Renal cortex interstitium (tissue), 11 donors: Measurements from ENCODE around the gene DONSON. TPM values are rescaled to one million over a fixed set of nuclear protein-coding genes. Genes with fewer than 3 reads are reported as not detected.

Experiments
- DNase-seq, 11 donors: peaks; one replicate each; pipeline ENCODE4 v3.0.0-alpha.2; 2013; ENCODE audit warnings: low read depth in 9 of 11, low spot score in 4 of 11; ENCODE audit errors: extremely low read depth in 1 of 11
- polyA plus RNA-seq, 3 donors: library from polyadenylated mRNA; unstranded; fragments of 120-200 nt; gene quantifications; one replicate each; pipeline ENCODE4 v1.2.1, GENCODE V29; 2013; ENCODE audit not compliant: insufficient read length in 3 of 3

Gene DONSON
- polyA plus RNA-seq, 3 donors: 33.9 to 38.4 (median 36.8) TPM

DNA sequence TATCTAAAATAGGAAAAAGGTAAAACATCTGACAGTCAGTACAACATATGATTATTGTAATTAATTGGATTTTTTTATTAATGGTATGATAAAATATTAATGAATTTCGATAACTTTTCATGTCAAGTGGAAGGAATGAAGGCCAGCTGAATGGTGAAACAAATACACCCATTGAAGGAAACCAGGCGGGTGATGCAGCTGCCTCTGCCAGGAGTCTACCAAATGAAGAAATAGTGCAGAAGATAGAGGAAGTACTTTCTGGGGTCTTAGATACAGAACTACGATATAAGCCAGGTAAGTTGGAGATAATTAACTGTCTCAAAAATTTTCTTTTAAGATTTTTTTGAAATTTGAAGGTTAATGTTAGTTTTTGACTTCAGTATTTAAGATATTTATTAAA is 42.4 kb downstream of the DONSON start:
- DNase-seq: no peak

DNA sequence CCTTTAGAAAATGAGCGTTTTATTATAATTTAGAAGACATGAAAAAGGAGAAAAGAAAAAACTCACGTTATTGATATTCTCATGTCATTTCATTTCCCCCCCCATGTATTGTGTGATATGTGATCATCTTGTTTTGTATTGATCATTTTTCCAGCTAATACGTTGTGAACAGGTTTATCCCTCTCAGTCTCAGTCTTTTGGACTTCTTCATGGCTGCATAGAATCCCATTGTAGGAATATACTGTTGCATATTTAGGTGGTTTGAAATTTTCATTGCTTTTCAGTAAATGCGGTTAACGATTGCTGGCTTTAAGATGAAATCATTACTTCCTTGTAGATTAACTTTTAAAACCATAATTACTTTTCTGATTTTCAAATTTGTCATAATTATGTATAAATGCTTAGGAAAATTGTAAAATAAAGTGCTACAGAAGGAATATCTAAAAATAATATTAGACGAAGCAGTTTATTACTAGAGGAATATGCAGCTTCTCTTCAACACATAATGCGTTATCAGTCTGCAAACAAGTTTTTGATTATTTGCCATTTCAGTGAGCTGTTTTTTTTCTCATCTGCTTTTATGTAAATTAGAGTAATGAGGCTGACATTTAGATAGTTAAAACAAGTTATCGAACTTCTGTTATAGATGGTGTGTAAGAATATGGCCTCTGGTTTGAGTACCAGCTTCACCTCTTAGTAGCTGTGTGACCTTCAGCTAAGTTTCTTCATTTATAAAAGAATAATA is 43.9 kb downstream of the DONSON start:
- no peak for DNase-seq

DNA sequence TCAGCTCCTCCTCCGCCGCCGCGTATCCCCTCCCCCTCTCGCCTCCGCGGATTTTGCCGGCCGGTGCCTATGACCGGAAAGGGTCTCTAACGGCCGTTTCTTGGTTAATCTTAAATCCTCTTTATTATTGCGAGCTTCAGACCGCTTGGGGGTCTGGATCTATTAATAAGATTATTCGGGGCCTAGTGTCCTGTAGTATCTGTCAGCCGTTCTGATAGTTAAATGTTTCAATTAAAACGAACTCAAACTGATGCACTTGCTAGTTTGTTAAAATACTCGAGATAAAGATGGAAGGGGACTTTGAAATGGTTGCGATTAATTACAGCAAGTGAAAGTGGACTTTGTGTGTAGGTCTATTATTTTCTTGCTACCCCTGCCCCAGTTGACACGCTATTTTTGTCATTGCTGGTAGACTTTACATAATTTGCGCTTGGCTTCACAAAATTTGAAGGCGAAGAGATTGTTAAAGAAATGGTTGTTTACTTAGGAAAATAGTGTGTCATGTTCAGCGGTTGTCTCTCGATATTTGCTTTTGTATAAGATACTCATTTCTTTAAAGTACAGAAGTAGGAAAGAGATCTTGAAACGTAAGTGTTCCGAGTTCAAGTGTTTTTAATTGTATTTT is 44.9 kb downstream of the DONSON start:
- DNase-seq: peak in 5 of 11 donors; percentile 3 to 50 (median 45)

DNA sequence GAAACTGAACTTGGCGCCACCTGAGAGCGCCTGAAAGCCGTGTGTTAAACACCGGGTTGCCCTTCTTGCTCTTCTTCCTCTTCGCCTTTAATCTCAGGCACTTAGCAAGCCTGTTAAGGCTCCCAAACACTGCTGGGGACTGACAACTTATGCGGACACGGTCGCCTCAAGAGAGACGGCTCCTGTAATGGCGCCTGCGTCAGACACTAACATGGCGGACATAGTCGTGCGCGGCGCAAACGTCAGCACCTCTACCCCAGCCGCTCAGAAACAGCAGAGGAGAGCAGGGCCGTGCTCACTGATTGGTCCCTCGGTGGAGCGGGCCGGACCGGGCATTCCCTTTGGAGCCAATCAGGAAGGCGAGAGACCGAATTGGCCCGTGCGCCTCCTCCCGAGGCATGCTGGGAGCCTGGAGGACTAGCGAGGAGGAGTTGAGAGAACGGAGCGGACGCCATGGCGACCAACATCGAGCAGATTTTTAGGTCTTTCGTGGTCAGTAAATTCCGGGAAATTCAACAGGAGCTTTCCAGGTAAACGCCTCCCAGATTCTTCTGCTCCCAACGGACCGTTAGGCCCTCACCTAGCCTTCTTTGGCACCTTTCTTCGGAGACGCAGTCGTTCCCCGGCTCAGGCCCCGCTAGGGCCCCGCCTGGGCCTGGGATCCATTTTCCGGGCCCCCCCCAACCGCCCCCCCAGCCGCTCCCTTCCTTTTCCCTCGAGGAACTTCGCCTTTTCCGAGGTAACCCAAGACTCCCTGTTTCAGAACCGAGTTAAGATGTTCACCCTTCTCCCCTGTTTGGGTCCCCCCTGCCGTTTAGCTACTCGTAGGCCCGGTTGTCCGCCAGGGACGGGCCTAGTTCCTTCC is 45.6 kb downstream of the DONSON start, which contains the start of gene SON:
Gene SON (plus strand): TSS at position 399 of the 865 bp plus-strand sequence. CDS start 55 bp downstream, at position 454.
- DNase-seq: peak; percentile 93 to 99 (median 96)

DNA sequence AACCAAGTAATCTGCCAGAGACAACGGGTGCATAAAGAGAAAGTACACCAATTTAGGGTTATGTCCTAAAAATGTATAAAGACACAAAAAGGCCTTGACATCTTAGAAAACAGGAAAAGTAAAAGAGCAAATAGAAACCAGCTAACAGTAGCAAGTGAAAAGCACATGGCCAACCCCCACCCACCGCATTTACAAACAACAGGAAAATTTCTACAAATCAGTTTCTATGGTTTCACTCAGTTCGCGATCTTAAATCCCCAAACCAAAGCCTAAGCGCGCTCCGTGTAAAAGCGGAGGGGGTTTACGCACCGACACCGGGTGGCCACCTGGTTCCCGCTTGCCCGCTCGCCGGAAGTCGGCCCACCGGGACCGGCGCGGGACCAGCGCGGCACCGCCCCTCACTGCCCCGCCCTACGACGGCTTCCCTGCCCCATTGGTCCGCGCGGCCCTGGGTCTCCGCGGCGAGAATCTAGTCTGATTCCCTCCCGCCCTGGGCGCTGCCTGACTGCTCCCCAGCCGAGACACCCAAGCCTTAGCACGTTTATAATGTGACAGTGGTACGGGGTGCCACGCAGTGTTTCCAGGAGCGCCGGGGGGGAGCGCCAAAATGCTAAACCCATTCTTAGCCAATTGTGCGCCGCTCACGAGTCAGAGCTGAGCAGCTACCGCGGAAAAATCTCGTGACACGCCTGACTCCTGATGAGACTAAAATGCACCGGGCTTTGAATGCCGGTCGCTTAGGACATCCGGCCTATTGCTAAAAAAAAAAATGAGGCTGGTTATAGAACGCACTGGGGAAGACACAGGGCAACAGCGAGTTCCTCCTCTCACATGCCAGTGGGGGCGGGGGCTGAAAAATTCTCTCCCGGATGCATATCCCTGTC is 46.5 kb downstream of the DONSON start, which contains the start of gene GART:
Gene GART (minus strand): TSS at position 362 of the 884 bp plus-strand sequence. CDS start 2,802 bp downstream, outside the sequence.
- DNase-seq: peak; percentile 46 to 78 (median 72)

DNA sequence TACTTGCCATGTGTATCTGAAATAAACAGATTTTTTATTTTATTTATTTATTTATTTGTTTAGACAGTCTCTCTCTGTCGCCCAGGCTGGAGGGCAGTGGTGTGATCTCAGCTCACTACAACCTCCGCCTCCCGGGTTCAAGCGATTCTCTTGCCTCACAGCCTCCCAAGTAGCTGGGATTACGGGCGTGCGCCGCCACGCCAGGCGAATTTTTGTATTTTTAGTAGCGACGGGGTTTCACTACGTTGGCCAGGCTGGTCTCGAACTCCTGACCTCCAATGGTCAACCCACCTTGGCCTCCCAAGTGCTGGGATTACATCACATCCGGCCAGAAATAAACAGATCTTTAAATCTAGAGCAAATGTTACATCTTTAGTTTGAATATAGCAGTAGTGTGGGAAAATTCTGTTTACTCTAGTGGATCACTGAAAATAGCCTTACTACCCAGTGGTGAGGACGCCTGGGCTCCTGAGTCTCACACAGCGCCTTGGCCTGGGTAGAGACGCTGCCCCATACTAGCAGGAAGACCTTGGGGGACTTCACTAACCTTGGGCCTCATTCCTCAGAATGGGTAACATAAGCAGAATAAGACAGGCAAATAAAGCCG is 47.3 kb downstream of the DONSON start:
- peak in 1 of 11 donors; percentile 2 for DNase-seq

DNA sequence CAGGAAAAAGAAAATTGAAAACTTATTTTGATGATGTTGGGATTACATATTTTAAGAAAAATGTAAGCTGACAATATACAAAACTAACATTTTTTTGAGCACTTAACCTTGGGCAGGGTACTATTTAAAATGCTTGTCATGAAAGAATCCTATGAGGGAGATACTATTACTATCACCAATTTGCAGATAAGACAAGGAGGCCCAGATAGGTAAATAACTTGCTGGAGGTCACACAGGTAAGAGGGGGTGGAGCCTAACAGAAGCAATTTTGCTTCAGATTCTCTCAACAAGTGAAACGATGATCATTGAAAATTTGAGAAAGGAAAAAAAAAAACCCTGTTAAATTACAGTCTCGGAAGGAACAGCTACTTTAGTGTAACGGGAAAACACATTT is 47.8 kb downstream of the DONSON start:
- DNase-seq: no peak

DNA sequence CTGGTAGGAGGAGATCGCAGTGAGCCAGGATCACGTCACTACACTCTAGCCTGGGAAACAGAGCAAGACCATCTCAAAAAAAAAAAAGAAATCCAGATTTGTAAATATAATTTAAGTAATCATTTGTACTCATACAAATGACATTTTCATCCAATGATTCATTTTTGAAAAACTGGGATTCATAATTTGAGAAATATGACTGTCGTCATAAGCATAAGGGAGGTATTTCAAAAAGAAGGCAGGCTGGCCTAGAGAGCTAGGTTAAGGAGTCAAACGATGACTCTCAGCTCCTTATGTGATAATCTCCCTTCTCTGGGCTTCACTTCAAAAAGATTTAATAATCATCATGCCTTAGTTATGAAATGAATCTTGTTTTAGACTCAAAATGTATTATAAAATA is 48.9 kb downstream of the DONSON start:
- DNase-seq: no peak

DNA sequence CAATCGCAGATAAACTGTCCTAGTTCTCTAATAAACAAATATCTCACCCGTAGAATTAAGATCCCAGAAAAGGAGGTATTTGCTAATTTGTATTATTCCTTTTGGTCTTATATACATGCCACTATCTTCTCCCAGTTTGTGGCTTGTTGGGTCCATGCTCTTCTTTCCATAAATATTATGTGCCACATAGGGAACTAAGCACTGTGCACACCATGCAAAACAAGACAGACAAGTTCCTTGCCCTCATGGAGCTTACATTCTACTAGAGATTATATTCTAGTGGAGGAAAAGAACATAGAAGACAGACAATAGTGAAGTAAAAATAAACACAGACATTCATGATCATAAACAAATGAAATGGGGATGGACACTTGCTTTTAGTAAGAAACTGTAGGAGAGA is 51.3 kb downstream of the DONSON start:
- no peak for DNase-seq

DNA sequence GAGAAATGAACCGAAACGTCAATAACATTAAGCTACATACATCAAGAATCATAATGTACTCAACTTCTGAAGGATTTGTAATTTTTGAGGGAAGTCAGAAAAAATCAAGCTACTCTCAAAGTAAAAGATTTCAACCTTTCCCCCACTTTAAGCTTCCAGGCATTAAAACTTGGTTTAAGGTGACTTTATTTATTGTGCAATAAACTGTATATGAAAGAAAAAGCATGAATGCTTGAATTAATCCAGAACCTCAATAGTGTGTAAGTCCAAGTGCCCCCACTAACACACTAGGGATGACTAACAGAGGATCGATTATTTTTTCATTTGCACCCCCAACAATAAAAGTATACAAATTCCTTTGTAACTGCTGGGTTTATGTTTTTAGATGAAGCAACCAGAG is 57.5 kb downstream of the DONSON start:
- no peak for DNase-seq

Other genes starting within 250 kb of the DONSON start
- 10 to 100 TPM; 75.0 to 88.7 (median 77.1) TPM for gene IFNGR2, start 185.3 kb downstream of the DONSON start, polyA plus RNA-seq
- gene TMEM50B, start 108.7 kb downstream of the DONSON start, polyA plus RNA-seq: 10 to 100 TPM; 49.6 to 77.0 (median 52.5) TPM
- gene DNAJC28, start 97.0 kb downstream of the DONSON start, polyA plus RNA-seq: 1 to 10 TPM; 4.9 to 6.3 (median 5.1) TPM
- 10 to 100 TPM; 70.7 to 83.8 (median 77.1) TPM for gene GART, start 46.6 kb downstream of the DONSON start, polyA plus RNA-seq
- 100 to 1,000 TPM; 322 to 376 (median 360) TPM for gene SON, start 45.6 kb downstream of the DONSON start, polyA plus RNA-seq
- 10 to 100 TPM; 59.2 to 74.0 (median 71.2) TPM for gene CRYZL1, start 53.1 kb upstream of the DONSON start, polyA plus RNA-seq
- gene ITSN1, start 53.8 kb upstream of the DONSON start, polyA plus RNA-seq: 10 to 100 TPM; 42.9 to 52.1 (median 47.9) TPM